HCT116 (cell line): ENCODE results near the gene RIMBP2. TPM values are rescaled to one million over a fixed set of nuclear protein-coding genes. Genes with fewer than 3 reads are reported as not detected.

Source experiments
- ATAC-seq: fragments of 200-7000 bp; cut with Tn5 transposase; 2 replicates; pipeline ENCODE4 v1.9.1; 2020; ENCODE audit warnings: mild to moderate bottlenecking, moderate library complexity
- BruUV-seq: library from RNA; stranded (reverse); fragments of 400-500 nt; replicated peaks from 2 replicates; lab custom pipeline; 2021; lab: Mats Ljungman, UMichigan
- CTCF ChIA-PET: fragments of 300-600 bp; sonication (Branson Sonifier 250); formaldehyde crosslinking; loops from one replicate; lab custom pipeline; 2021; ENCODE audit warnings: antibody characterized with exemption; lab: Charles Lee
- POLR2A ChIA-PET: fragments of 300-600, 350-600 bp; sonication (Branson Sonifier 250); formaldehyde crosslinking; loops from one replicate; lab custom pipeline; 2021; ENCODE audit warnings: antibody characterized with exemption; lab: Charles Lee
- RAD21 ChIA-PET, 2 experiments: fragments of 300-600 bp; sonication (Branson Sonifier 250); formaldehyde crosslinking; loops; one replicate each; lab custom pipeline; 2023; ENCODE audit warnings: low total read pairs in 2 of 2; ENCODE audit not compliant: uncharacterized antibody in 2 of 2, unreplicated experiment in 2 of 2, low non-redundant PET in 1 of 2; lab: Charles Lee
- DNase-seq: peaks from one replicate; pipeline ENCODE4 v3.0.0-alpha.2; 2010; ENCODE audit warnings: low read depth, low spot score
- H2AFZ ChIP-seq: fragments of 200-600 bp; shearing (Covaris generic), sonication (generic); 2 replicates; pipeline ENCODE4 v1.6.1; 2017; ENCODE audit warnings: low read depth, mixed run types, mixed read lengths, antibody characterized with exemption, low read length; ENCODE audit not compliant: poor library complexity, severe bottlenecking
- H3K27ac ChIP-seq: 2 replicates; pipeline ENCODE4 v1.5.1; 2012; ENCODE audit warnings: low read depth, low read length
- H3K27me3 ChIP-seq: fragments of 200-600 bp; sonication (generic); 2 replicates; pipeline ENCODE4 v1.6.1; 2016; ENCODE audit warnings: mixed run types, low read length, mixed read lengths; ENCODE audit not compliant: insufficient read depth
- H3K36me3 ChIP-seq, 2 experiments: fragments of 200-500 bp in 1 of 2; fragments of 200-600 bp in 1 of 2; sonication (Bioruptor generic) in 1 of 2; sonication (generic) in 1 of 2; 2 replicates each; pipeline versions ENCODE4 v1.5.1 to v1.6.1; 2014 to 2016; ENCODE audit warnings: low read length in 2 of 2, inconsistent platforms in 1 of 2, mixed read lengths in 1 of 2, mixed run types in 1 of 2; ENCODE audit not compliant: insufficient read depth in 2 of 2, control insufficient read depth in 1 of 2
- H3K4me1 ChIP-seq, 2 experiments: fragments of 200-600 bp in 1 of 2; sonication (generic) in 1 of 2; 2 replicates each; pipeline versions ENCODE4 v1.5.1 to v1.6.1; 2012 to 2017; ENCODE audit warnings: low read length in 2 of 2, inconsistent platforms in 1 of 2, mild to moderate bottlenecking in 1 of 2, mixed read lengths in 1 of 2, mixed run types in 1 of 2, moderate library complexity in 1 of 2; ENCODE audit not compliant: insufficient read depth in 2 of 2, control insufficient read depth in 1 of 2
- H3K4me2 ChIP-seq: fragments of 200-600 bp; sonication (generic); 2 replicates; pipeline ENCODE4 v1.6.1; 2017; ENCODE audit warnings: mixed run types, low read length, mixed read lengths
- H3K4me3 ChIP-seq, 2 experiments: fragments of 200-600 bp in 1 of 2; sonication (generic) in 1 of 2; replicated peaks in 1 of 2; 2 replicates each; pipeline ENCODE4 v1.5.1; 2011 to 2016; ENCODE audit warnings: low read length in 2 of 2, control low read depth in 1 of 2, low read depth in 1 of 2, mild to moderate bottlenecking in 1 of 2, mixed read lengths in 1 of 2, mixed run types in 1 of 2
- H3K79me2 ChIP-seq: fragments of 200-600 bp; sonication (generic); 2 replicates; pipeline ENCODE4 v1.6.1; 2017; ENCODE audit warnings: mild to moderate bottlenecking, mixed run types, low read length, moderate library complexity, mixed read lengths; ENCODE audit not compliant: insufficient read depth
- H3K9ac ChIP-seq: fragments of 200-600 bp; sonication (generic); 2 replicates; pipeline ENCODE4 v1.6.1; 2016; ENCODE audit warnings: low read length, mixed read lengths
- H3K9me2 ChIP-seq: fragments of 200-600 bp; sonication (generic), shearing (Covaris generic); 2 replicates; pipeline ENCODE4 v1.6.1; 2017; ENCODE audit warnings: mixed run types, mild to moderate bottlenecking, moderate library complexity; ENCODE audit not compliant: insufficient read depth
- H3K9me3 ChIP-seq, 2 experiments: fragments of 200-500 bp in 1 of 2; fragments of 200-600 bp in 1 of 2; sonication (Bioruptor generic) in 1 of 2; sonication (generic) in 1 of 2; 2 replicates each; pipeline ENCODE4 v1.6.1; 2014 to 2017; ENCODE audit warnings: low read length in 2 of 2, mixed read lengths in 2 of 2, inconsistent platforms in 1 of 2, low read depth in 1 of 2, mild to moderate bottlenecking in 1 of 2, mixed run types in 1 of 2, moderate library complexity in 1 of 2; ENCODE audit not compliant: control insufficient read depth in 1 of 2, insufficient read depth in 1 of 2
- H4K20me1 ChIP-seq: fragments of 200-600 bp; sonication (generic), shearing (Covaris generic); 2 replicates; pipeline ENCODE4 v1.6.1; 2017; ENCODE audit warnings: mixed run types, mild to moderate bottlenecking, moderate library complexity; ENCODE audit not compliant: insufficient read depth
- CBX3 ChIP-seq: IDR thresholded peaks from 2 replicates; pipeline ENCODE4 v1.6.1; 2012; ENCODE audit warnings: low read depth
- CEBPB ChIP-seq: IDR thresholded peaks from 2 replicates; pipeline ENCODE4 v1.6.1; 2012; ENCODE audit warnings: low read depth
- EGR1 ChIP-seq: IDR thresholded peaks from 2 replicates; pipeline ENCODE4 v1.6.1; 2012; ENCODE audit warnings: low read depth
- FOSL1 ChIP-seq: IDR thresholded peaks from 2 replicates; pipeline ENCODE4 v1.6.1; 2012; ENCODE audit warnings: low read depth
- JUND ChIP-seq: IDR thresholded peaks from 2 replicates; pipeline ENCODE4 v1.6.1; 2012
- MAX ChIP-seq: IDR thresholded peaks from 2 replicates; pipeline ENCODE4 v1.6.1; 2012
- POLR2A ChIP-seq: IDR thresholded peaks from 2 replicates; pipeline ENCODE4 v1.7.0; 2011; ENCODE audit warnings: borderline replicate concordance; ENCODE audit not compliant: insufficient read depth, insufficient read length; ENCODE audit errors: extremely low read depth
- POLR2AphosphoS5 ChIP-seq: IDR thresholded peaks from 2 replicates; pipeline ENCODE4 v1.6.1; 2011; ENCODE audit warnings: mild to moderate bottlenecking, low read depth, low read length, moderate library complexity
- REST ChIP-seq: IDR thresholded peaks from 2 replicates; pipeline ENCODE4 v1.6.1; 2012; ENCODE audit warnings: low read depth
- SIN3A ChIP-seq: IDR thresholded peaks from 2 replicates; pipeline ENCODE4 v1.6.1; 2012; ENCODE audit warnings: low read depth
- SP1 ChIP-seq: IDR thresholded peaks from 2 replicates; pipeline ENCODE4 v1.6.1; 2012; ENCODE audit warnings: low read depth
- YY1 ChIP-seq: IDR thresholded peaks from 2 replicates; pipeline ENCODE4 v1.6.1; 2011; ENCODE audit warnings: low read length, low read depth, moderate library complexity, mild to moderate bottlenecking; ENCODE audit not compliant: insufficient replicate concordance; ENCODE audit errors: extremely low read depth
- ZBTB33 ChIP-seq: IDR thresholded peaks from 2 replicates; pipeline ENCODE4 v1.6.1; 2011; ENCODE audit warnings: mild to moderate bottlenecking, low read length, moderate library complexity; ENCODE audit not compliant: insufficient replicate concordance; ENCODE audit errors: extremely low read depth
- ZNF274 ChIP-seq: fragments of 200-500 bp; sonication (Bioruptor generic); IDR thresholded peaks from 2 replicates; pipeline ENCODE4 v1.6.1; 2014; ENCODE audit warnings: mild to moderate bottlenecking, low read depth, low read length, inconsistent platforms
- intact Hi-C: fragments of 100-400 bp; cut with micrococcal nuclease; formaldehyde crosslinking; loops from 2 replicates; pipeline ENCODE4 v1.10.0; 2022
- total RNA-seq: library from RNA; stranded (reverse); gene quantifications from one replicate; pipeline ENCODE4 v1.2.1, GENCODE V29; 2021; ENCODE audit not compliant: unreplicated experiment

The RIMBP2 gene
- total RNA-seq, 1 experiment from 2014 or later = not detected

GRCh38 chr12:130683080-130683479 is 33.0 kb downstream of the RIMBP2 start:
- intact Hi-C loops = no loop called here
- BruUV-seq = no TSS peak
- POLR2A ChIA-PET = no interaction called here

More at GRCh38 chr12:130683080-130683479, 33.0 kb downstream of the RIMBP2 start:
- Histone ChIP-seq H3K9ac (no peak overlapping the region), H4K20me1 (no peaks in the 10 kb centered on the region), H3K79me2 (no peaks in the 10 kb centered on the region), H3K4me3 (no peak overlapping the region), H2AFZ (no peak overlapping the region), H3K27me3 (peaks cover 39% of the 10 kb centered on the region), H3K9me3 (no peaks in the 10 kb centered on the region), H3K4me1 (no peaks in the 10 kb centered on the region), H3K27ac (no peak overlapping the region), H3K9me2 (no peaks in the 10 kb centered on the region), H3K36me3 (no peaks in the 10 kb centered on the region), H3K4me2 (no peak overlapping the region)
- ChIA-PET CTCF (no interaction called here), RAD21 (no interaction called here)
- DNase-seq (no peak), ATAC-seq (no peak)
- TF ChIP-seq SP1 (no peak), FOSL1 (no peak), POLR2A (no peak), EGR1 (no peak), YY1 (no peak), CEBPB (no peak), ZBTB33 (no peak), MAX (no peak), REST (no peak), SIN3A (no peak), POLR2AphosphoS5 (no peak), JUND (no peak), ZNF274 (no peak), CBX3 (no peak)
